UCSD-AML1 (cell line): ENCODE results near the gene ZFAND3.
"Not testable (repeated sequence)": the region's sequence is repeated elsewhere in the genome, so short reads cannot be mapped to it uniquely, and the experiment has no call there.

Experiments used
- DNase-seq: peaks from one replicate; lab custom pipeline; 2025; ENCODE audit not compliant: unreplicated experiment; lab: John Stamatoyannopoulos, UW

ZFAND3 gene

GRCh38 chr6:38118791-38119365 lies 299.4 kb downstream of the ZFAND3 start:
- no peak for DNase-seq

- no peak for DNase-seq
Measured at GRCh38 chr6:38119516-38119915, 300.0 kb downstream of the ZFAND3 start.

GRCh38 chr6:38124224-38124926 lies 304.8 kb downstream of the ZFAND3 start:
- not testable (repeated sequence) for DNase-seq

GRCh38 chr6:38127284-38127683 lies 307.8 kb downstream of the ZFAND3 start:
- no peak for DNase-seq

GRCh38 chr6:38131527-38131965 lies 312.0 kb downstream of the ZFAND3 start:
- no peak for DNase-seq

DNA sequence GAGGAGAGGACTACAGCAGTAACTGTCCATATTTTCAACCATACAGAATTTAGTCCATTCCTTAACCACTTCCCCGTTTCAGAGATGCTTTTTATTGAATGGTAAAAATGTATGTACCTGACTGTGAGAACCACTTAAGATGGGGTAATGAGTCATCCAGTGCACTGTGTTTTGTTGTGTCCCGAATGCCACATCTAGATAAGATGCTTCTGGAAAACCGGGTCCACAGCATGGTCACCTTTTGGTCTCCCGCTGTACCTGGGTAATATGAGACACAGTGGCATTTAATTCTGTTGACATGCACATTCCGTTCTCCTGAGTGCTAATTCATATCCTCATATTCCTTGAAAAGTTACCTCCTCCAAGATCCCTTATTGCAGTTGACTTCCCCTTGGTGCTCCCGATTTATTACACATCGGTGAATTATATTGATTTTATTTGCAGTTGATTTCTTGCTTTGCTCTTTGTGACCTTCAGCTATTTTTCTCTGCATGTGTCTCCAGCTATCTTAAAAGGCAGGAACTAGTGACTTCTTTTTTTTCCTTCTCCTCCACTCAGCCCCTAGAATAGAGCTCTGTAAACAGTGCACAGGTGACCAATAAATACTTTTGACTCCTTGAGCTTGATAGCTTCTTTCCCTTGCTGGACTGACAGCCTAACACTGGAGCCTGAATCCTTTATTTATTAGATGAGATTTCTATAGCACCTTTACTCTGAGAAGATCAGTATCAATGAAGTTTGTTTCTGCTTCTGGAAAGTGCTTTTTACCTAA lies 314.6 kb downstream of the ZFAND3 start:
- DNase-seq: no peak

- DNase-seq: no peak
Measured at GRCh38 chr6:38134704-38135088, 315.2 kb downstream of the ZFAND3 start.

GRCh38 chr6:38136547-38136946 lies 317.0 kb downstream of the ZFAND3 start:
- no peak for DNase-seq

DNA sequence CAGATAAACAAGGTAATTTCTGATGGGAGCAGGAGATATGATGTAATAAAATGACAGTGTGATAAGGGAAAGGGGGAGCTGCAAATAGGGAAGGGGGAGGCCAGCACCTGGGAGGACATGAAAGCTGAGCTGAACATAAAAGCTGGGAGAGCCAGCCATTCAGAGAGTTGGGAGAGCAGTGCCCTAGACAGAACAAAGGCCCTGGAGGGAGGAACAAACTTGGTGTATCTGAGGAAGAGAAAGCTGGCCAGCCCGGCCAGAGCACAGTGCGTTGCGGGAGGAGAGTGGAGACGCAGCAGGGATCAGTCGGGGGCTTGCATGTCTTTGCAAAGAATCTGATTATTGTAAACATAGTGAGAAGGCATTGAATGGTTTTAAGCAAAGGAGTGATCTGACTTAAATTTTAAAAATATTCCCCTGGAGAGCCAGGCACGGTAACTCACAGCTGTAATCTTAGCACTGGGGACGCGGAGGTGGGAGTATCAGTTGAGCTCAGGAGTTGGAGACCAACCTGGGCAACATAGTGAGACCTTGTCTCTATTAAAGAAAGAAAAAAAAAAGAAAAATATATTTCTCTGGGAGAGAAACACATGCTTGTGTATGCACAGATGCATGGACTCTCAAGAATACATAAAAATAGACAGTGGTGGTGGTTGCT lies 318.2 kb downstream of the ZFAND3 start:
- DNase-seq: no peak

DNA sequence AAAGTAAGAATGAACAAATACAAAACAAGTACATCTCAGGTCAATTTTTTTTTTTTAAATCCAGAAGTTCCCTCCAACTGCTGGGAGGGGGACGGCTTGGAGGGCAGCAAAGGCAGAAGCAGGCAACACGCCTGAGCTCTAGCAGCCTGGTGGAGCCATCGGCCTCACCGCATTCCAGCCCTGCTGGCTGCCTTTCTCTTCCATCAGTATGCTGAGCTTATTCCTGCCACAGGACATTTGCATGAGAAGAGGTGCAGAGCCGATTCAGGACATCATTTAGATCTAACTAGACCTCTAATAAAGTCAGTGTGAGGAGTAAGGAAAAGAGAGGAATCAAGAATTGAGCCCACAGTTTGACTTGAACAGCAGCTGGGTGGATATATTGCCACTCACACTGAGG lies 318.8 kb downstream of the ZFAND3 start:
- DNase-seq: no peak

GRCh38 chr6:38141085-38141484 lies 321.6 kb downstream of the ZFAND3 start:
- no peak for DNase-seq

GRCh38 chr6:38141716-38142115 lies 322.2 kb downstream of the ZFAND3 start:
- no peak for DNase-seq

DNA sequence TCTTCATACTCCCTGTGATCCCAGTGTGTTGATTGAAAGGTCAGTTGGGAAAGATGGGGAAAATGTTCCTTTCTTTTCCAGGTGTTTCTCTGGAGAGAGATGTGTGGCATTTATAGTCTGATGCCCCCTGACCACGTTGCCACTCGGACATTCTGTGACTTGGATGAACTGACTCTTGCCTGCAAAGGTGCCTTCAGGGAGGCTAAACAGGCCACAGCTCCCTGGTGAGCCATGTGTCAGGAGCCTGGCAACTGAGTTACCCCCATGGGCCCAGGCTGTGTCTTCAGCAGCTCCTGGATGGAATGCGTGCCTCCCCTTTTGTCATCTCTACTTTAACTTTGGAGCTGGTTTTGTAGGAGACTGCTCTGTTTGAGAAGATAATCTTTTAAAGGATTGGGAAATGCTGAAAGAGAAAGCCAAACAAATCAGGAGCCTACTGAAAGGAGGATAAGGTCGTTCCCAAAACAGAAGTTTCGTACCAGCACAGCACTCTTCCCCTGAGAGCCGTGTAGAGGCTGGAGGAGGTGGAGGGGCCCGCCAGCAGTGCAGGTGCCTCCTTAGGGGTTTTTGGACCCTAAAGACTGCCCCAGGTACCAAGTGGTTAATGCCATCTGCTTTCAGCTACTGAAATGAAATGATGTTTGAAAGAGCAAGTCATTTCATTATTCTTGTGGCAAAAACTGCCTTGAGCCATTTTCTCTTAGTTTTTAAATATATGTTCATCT lies 322.8 kb downstream of the ZFAND3 start:
- DNase-seq: no peak

DNA sequence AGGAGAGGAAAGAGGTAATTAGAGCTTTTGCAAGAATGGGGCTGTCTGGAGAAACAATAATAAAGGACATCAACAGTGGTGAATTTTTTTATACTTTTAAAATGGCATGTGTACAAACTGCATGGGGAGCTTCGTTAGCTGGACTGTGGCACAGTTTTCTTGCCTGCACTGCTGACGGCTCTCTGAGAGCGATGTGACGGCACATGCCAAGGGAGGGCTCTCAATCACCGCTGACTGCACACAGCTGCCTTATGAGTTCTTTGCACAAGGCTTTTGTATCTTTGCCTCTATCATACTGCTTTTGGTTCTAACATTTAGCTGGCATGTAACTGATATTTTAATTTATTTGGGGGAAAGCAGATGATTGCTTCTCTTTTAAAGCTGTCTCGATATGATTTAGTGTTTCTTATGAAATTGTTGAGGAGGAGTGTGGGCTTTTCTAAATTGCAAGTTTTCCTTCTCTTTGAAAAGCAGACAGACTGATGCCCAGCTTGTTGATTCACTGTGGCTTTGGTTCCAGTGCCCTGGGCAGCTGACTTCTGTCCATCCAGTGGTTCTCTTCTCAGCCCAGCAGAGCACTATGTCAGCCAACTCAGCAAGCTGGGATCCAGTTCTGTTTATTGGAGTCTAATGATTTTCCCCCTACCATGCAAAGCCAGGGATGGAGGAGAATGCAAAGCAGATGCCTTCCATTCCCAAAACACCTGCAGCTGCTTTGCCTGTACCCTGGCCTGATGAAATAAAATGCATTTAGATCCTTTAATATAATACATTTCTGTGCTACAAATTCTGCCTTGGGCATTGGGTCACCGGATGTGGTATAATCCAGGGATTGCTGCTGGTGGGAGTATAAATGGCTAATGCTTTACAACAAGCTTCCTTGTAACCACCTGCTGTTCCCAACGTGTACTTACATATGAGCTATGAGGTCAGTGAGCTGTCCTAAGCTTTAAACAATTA lies 323.9 kb downstream of the ZFAND3 start:
- no peak for DNase-seq

- DNase-seq: no peak
Measured at GRCh38 chr6:38144365-38144945, 324.9 kb downstream of the ZFAND3 start.

DNA sequence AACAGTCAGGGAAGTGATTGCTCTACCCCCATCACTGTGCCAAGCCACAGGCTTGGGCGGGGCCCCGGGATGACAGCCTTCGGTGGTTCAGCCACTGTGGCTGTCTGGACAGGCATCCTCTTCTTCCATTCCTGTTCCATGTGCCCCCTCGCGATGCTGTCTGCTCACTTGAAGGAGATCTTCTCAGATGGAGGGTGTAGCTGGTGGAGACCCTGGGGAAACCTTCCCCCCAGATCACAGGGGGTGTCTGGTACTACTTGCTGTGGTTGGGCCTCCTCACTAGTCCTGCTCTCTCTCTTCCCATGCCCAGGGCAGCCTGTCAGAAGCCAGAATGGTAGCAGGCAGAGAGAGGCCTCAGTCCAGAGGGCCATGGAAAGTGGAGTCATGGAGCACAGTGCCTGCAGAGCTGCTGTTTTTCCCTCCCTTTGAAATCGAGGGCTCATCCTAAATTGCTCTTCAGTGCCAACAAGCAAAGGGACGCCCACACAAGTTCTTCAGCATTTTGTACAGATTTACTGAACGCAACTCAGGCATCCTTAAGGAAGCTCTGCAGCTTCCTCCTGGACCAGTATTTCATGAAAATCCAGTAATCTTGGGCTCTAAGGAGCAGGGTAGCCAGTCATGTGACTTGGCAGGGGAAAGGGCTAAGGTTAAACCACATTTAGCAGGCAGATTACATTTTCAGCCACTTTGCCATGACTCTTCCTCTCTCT lies 326.6 kb downstream of the ZFAND3 start:
- DNase-seq: no peak

DNA sequence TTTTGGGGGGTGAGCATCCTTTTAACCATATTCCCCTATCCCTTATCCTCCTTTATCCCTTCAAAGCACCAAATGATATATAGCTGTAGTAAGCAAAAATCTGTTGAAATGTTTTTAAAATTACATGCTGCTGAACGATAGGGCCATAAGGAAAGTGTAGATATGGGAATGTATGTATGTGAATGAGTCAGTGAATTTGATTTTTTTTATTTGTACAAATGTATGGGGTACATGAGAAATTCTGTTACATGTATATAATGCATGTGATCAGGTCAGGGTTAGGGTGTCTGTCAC lies 327.2 kb downstream of the ZFAND3 start:
- DNase-seq: no peak

GRCh38 chr6:38148606-38149005 lies 329.1 kb downstream of the ZFAND3 start:
- DNase-seq: no peak

DNA sequence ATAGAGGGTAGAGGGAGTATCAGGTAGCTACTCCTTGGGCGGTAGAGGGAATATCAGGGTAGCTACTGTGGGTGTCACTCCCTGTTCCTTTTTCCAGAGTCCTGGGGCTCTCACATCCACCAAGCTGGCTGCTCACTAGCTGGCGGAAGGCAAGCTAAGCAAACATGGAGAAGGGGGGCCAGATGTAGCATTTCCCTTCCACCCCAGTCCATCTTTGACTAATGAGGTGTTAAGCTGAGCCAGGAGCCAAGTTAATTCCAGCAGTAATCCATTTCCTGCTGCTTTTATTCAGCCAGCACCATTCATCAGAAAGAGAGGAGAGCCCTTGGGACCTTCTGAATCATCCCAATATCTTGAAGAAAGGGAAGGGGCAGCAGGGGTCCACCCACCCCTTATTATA lies 330.0 kb downstream of the ZFAND3 start:
- DNase-seq: no peak
